SU-DHL-6 (cell line): ENCODE data around the gene MKS1.

ENCODE experiments used
- H2AFZ ChIP-seq: fragments of 200-600 bp; sonication (generic); 2 replicates; pipeline ENCODE4 v1.6.1; 2014; ENCODE audit warnings: low read depth, mild to moderate bottlenecking, moderate library complexity, mixed read lengths, antibody characterized with exemption, low read length; ENCODE audit not compliant: severe bottlenecking
- H3F3A ChIP-seq: fragments of 200-600 bp; shearing (Covaris generic); 2 replicates; pipeline ENCODE4 v1.6.0; 2016; ENCODE audit warnings: antibody characterized with exemption, mild to moderate bottlenecking; ENCODE audit not compliant: insufficient read depth
- H3K27ac ChIP-seq: fragments of 200-600 bp; sonication (generic); 2 replicates; pipeline ENCODE4 v1.5.1; 2016; ENCODE audit warnings: low read depth, mild to moderate bottlenecking, low read length, moderate library complexity, mixed read lengths
- H3K27me3 ChIP-seq: fragments of 200-600 bp; sonication (generic), shearing (Covaris generic); 2 replicates; pipeline ENCODE4 v1.6.0; 2014; ENCODE audit warnings: mild to moderate bottlenecking, low read length
- H3K36me3 ChIP-seq: fragments of 200-600 bp; sonication (generic); 2 replicates; pipeline ENCODE4 v1.6.1; 2014; ENCODE audit warnings: mild to moderate bottlenecking, low read length, mixed read lengths
- H3K4me2 ChIP-seq: fragments of 300-600, 200-600 bp; shearing (Covaris generic), sonication (generic); 2 replicates; pipeline ENCODE4 v1.6.0; 2014; ENCODE audit warnings: low read length, low read depth, mild to moderate bottlenecking; ENCODE audit not compliant: poor library complexity, severe bottlenecking
- H3K4me3 ChIP-seq: fragments of 200-600 bp; sonication (generic); 2 replicates; pipeline ENCODE4 v1.5.1; 2014; ENCODE audit warnings: antibody characterized with exemption, low read length, mild to moderate bottlenecking, mixed read lengths; ENCODE audit not compliant: insufficient read depth, poor library complexity, severe bottlenecking
- H3K79me2 ChIP-seq: fragments of 200-600 bp; sonication (generic); 2 replicates; pipeline ENCODE4 v1.6.1; 2014; ENCODE audit warnings: mild to moderate bottlenecking, low read length, moderate library complexity; ENCODE audit not compliant: insufficient read depth
- H3K9ac ChIP-seq: fragments of 200-600 bp; sonication (generic); 2 replicates; pipeline ENCODE4 v1.7.0; 2014; ENCODE audit warnings: mild to moderate bottlenecking, low read length
- H3K9me2 ChIP-seq: fragments of 200-600 bp; sonication (generic); replicated peaks from 2 replicates; pipeline ENCODE4 v1.6.1; 2014; ENCODE audit warnings: low read length; ENCODE audit not compliant: insufficient read depth
- H3K9me3 ChIP-seq: fragments of 200-600 bp; sonication (generic); 2 replicates; pipeline ENCODE4 v1.6.1; 2014; ENCODE audit warnings: low read length, mixed read lengths; ENCODE audit not compliant: insufficient read depth
- H4K20me1 ChIP-seq: fragments of 200-600 bp; sonication (generic); 2 replicates; pipeline ENCODE4 v1.6.1; 2014; ENCODE audit warnings: low read depth, mild to moderate bottlenecking, antibody characterized with exemption, low read length, moderate library complexity, mixed read lengths
- CTCF ChIP-seq: fragments of 200-600 bp; sonication (generic); IDR thresholded peaks from one replicate; pipeline ENCODE4 v1.5.1; 2017; ENCODE audit warnings: antibody characterized with exemption, mild to moderate bottlenecking, low read length, moderate library complexity; ENCODE audit not compliant: insufficient read depth, poor library complexity, severe bottlenecking
- EZH2phosphoT487 ChIP-seq: fragments of 200-600 bp; sonication (generic), shearing (Covaris generic); conservative IDR thresholded peaks from 2 replicates; pipeline ENCODE4 v1.6.1; 2018; ENCODE audit warnings: mild to moderate bottlenecking, antibody characterized with exemption, low read length, moderate library complexity, mixed read lengths

The MKS1 gene

DNA sequence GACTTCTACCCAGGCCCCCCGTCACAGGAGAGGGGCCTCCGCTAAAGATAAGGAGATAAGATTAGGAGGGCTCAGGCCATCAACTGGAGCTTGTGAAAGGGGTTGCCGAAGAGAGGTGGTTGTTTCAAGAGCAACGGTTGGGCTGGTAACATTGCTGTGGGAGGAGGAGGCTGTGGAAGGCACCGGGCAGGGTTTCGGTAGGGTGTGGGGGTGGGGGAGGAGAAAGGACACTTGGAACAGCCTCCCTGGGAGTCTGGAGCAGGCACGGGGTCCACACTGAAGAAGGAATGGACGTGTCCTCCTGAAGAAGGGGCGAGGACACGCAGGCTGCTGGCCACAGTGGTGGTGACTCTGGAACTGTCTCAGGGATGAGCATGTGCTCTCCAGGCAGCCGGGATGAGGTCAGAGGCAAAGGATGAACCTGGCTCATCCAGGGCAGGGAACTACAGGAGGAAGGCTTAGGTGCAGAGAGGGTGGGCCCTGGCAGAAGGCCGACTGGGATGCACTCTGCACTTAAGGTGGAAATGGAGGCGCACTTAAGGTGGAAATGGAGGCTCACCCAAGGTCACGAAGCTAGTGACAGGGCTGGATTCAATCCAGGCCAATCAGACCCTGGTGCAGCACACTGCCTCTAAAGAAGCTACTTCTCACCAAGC, 27.7 kb downstream of the MKS1 start:
- no peaks in the 10 kb centered on the region for H3K36me3 ChIP-seq
- H3K4me2 ChIP-seq, result no peak overlapping the region
- H3K4me3 ChIP-seq, result no peak overlapping the region
- no peaks in the 10 kb centered on the region for H3K79me2 ChIP-seq
- H3K9ac ChIP-seq, result no peak overlapping the region
- H3K27ac ChIP-seq, result no peak overlapping the region
- H3F3A ChIP-seq, result no peaks in the 10 kb centered on the region
- no peak for TF ChIP-seq EZH2phosphoT487
- H3K27me3 ChIP-seq, result no peaks in the 10 kb centered on the region
- no peak overlapping the region for H2AFZ ChIP-seq
- H3K9me2 ChIP-seq, result no peaks in the 10 kb centered on the region
- H4K20me1 ChIP-seq, result no peaks in the 10 kb centered on the region
- no peaks in the 10 kb centered on the region for H3K9me3 ChIP-seq

- H2AFZ ChIP-seq, result no peak overlapping the region
- H3K79me2 ChIP-seq, result no peaks in the 10 kb centered on the region
- H3F3A ChIP-seq, result no peaks in the 10 kb centered on the region
- H3K9me2 ChIP-seq, result no peaks in the 10 kb centered on the region
- no peaks in the 10 kb centered on the region for H3K27me3 ChIP-seq
- TF ChIP-seq EZH2phosphoT487, result no peak
- TF ChIP-seq CTCF, result no peak
- H3K4me3 ChIP-seq, result no peak overlapping the region
- H3K27ac ChIP-seq, result no peak overlapping the region
- no peak overlapping the region for H3K4me2 ChIP-seq
- H3K36me3 ChIP-seq, result no peaks in the 10 kb centered on the region
- no peaks in the 10 kb centered on the region for H3K9me3 ChIP-seq
- H3K9ac ChIP-seq, result no peak overlapping the region
- H4K20me1 ChIP-seq, result no peaks in the 10 kb centered on the region
Measured at GRCh38 chr17:58189436-58190146, 29.5 kb downstream of the MKS1 start.

- Histone ChIP-seq H2AFZ (no peak overlapping the region), H3K9me3 (no peaks in the 10 kb centered on the region), H3K9ac (no peak overlapping the region), H3K27me3 (no peaks in the 10 kb centered on the region), H3K4me3 (no peak overlapping the region), H3K9me2 (no peaks in the 10 kb centered on the region), H3F3A (no peaks in the 10 kb centered on the region), H3K36me3 (no peaks in the 10 kb centered on the region), H3K27ac (no peak overlapping the region), H4K20me1 (no peaks in the 10 kb centered on the region), H3K79me2 (no peaks in the 10 kb centered on the region), H3K4me2 (no peak overlapping the region)
- TF ChIP-seq CTCF (no peak), EZH2phosphoT487 (no peak)
Measured at GRCh38 chr17:58187675-58188074, 31.4 kb downstream of the MKS1 start.

- Histone ChIP-seq H4K20me1 (no peaks in the 10 kb centered on the region), H3K4me3 (no peak overlapping the region), H3F3A (no peaks in the 10 kb centered on the region), H2AFZ (no peak overlapping the region), H3K9me3 (no peaks in the 10 kb centered on the region), H3K4me2 (no peak overlapping the region), H3K9ac (no peak overlapping the region), H3K36me3 (no peaks in the 10 kb centered on the region), H3K27ac (no peak overlapping the region), H3K27me3 (no peaks in the 10 kb centered on the region), H3K79me2 (no peaks in the 10 kb centered on the region), H3K9me2 (no peaks in the 10 kb centered on the region)
- TF ChIP-seq CTCF (no peak), EZH2phosphoT487 (no peak)
Measured at GRCh38 chr17:58187063-58187462, 32.0 kb downstream of the MKS1 start.
